Hematopoietic multipotent progenitor cell treated with erythropoietin and hydrocortisone succinate and interleukin-3 and kit ligand, for 15 days (in vitro differentiated cells): Measurements from ENCODE around the gene FKBP4.

Experiments used
- DNase-seq: peaks from one replicate; pipeline ENCODE4 v3.0.0-alpha.2; 2015; ENCODE audit warnings: low spot score

The FKBP4 gene

GRCh38 chr12:2813214-2814185, 18.7 kb downstream of the FKBP4 start:
- DNase-seq: peak; percentile 73

GRCh38 chr12:2819810-2820209, 25.0 kb downstream of the FKBP4 start:
- DNase-seq: no peak

GRCh38 chr12:2820432-2820831, 25.7 kb downstream of the FKBP4 start:
- no peak for DNase-seq

- no peak for DNase-seq
These were observed 28.7 kb downstream of the FKBP4 start for GRCh38 chr12:2823483-2823882.

GRCh38 chr12:2824541-2824940, 29.8 kb downstream of the FKBP4 start:
- no peak for DNase-seq

- DNase-seq: no peak
These were observed 30.4 kb downstream of the FKBP4 start for GRCh38 chr12:2825132-2825531.

GRCh38 chr12:2826036-2826435, 31.3 kb downstream of the FKBP4 start:
- no peak for DNase-seq

GRCh38 chr12:2826721-2827515, 32.1 kb downstream of the FKBP4 start:
- DNase-seq: no peak

GRCh38 chr12:2829275-2829674, 34.5 kb downstream of the FKBP4 start:
- no peak for DNase-seq

- DNase-seq: no peak
These were observed 37.9 kb downstream of the FKBP4 start for GRCh38 chr12:2832550-2833127.

- DNase-seq: no peak
These were observed 38.6 kb downstream of the FKBP4 start for GRCh38 chr12:2833327-2833726.

GRCh38 chr12:2833810-2834209, 39.0 kb downstream of the FKBP4 start:
- no peak for DNase-seq

- no peak for DNase-seq
These were observed 40.1 kb downstream of the FKBP4 start, which contains the start of gene NRIP2 for GRCh38 chr12:2834581-2835491. Gene NRIP2, minus strand, starts transcription at chr12:2835035. Its CDS starts 52 bp downstream, at chr12:2834983.

GRCh38 chr12:2835691-2836403, 41.1 kb downstream of the FKBP4 start:
- no peak for DNase-seq

GRCh38 chr12:2836574-2836973, 41.8 kb downstream of the FKBP4 start:
- no peak for DNase-seq

GRCh38 chr12:2841056-2841650, 46.4 kb downstream of the FKBP4 start:
- DNase-seq: peak; percentile 41

- no peak for DNase-seq
These were observed 48.2 kb downstream of the FKBP4 start for GRCh38 chr12:2842948-2843347.

GRCh38 chr12:2844786-2845185, 50.0 kb downstream of the FKBP4 start:
- no peak for DNase-seq

- no peak for DNase-seq
These were observed 50.5 kb downstream of the FKBP4 start for GRCh38 chr12:2845280-2845679.

GRCh38 chr12:2851931-2852330, 57.2 kb downstream of the FKBP4 start:
- no peak for DNase-seq
